Parathyroid adenoma (tissue), 2 donors: ENCODE results near the gene DRICH1.
"Not testable (repeated sequence)": the region's sequence is repeated elsewhere in the genome, so short reads cannot be mapped to it uniquely, and the experiment has no call there.

Experiments used
- H2AFZ ChIP-seq: fragments of 300-600 bp; sonication (generic); one replicate; pipeline ENCODE4 v1.7.0; 2017; ENCODE audit warnings: antibody characterized with exemption, mild to moderate bottlenecking
- H3K27ac ChIP-seq: fragments of 300-600 bp; sonication (generic); one replicate; pipeline ENCODE4 v1.7.0; 2017
- H3K27me3 ChIP-seq: fragments of 300-600 bp; sonication (generic); one replicate; pipeline ENCODE4 v1.7.0; 2017; ENCODE audit warnings: low read length; ENCODE audit not compliant: control insufficient read depth, insufficient read depth
- H3K36me3 ChIP-seq: fragments of 300-600 bp; sonication (generic); one replicate; pipeline ENCODE4 v1.7.0; 2017; ENCODE audit warnings: low read length; ENCODE audit not compliant: control insufficient read depth, insufficient read depth
- H3K4me1 ChIP-seq: fragments of 300-600 bp; sonication (generic); one replicate; pipeline ENCODE4 v1.7.0; 2017; ENCODE audit warnings: control low read depth
- H3K4me2 ChIP-seq: fragments of 300-600 bp; sonication (generic); one replicate; pipeline ENCODE4 v1.7.0; 2017; ENCODE audit warnings: low read length
- H3K4me3 ChIP-seq: fragments of 300-600 bp; sonication (generic); one replicate; pipeline ENCODE4 v1.7.0; 2017; ENCODE audit warnings: low read depth, low read length
- H3K79me2 ChIP-seq: fragments of 300-600 bp; sonication (generic); one replicate; pipeline ENCODE4 v1.7.0; 2017; ENCODE audit warnings: control low read depth
- H3K9ac ChIP-seq: fragments of 300-600 bp; sonication (generic); one replicate; pipeline ENCODE4 v1.7.0; 2017; ENCODE audit warnings: mild to moderate bottlenecking
- H3K9me3 ChIP-seq: fragments of 300-600 bp; sonication (generic); one replicate; pipeline ENCODE4 v1.7.0; 2017; ENCODE audit warnings: low read length; ENCODE audit not compliant: control insufficient read depth
- CTCF ChIP-seq: fragments of 300-600 bp; sonication (generic); IDR thresholded peaks from one replicate; pipeline ENCODE4 v1.7.0; 2017; ENCODE audit warnings: antibody characterized with exemption, mild to moderate bottlenecking
- donor health status: primary hyperparathyroidism.

The DRICH1 gene

GRCh38 chr22:23564276-23564675, 67.8 kb downstream of the DRICH1 start:
- H3K9me3 ChIP-seq, result no peaks in the 10 kb centered on the region
- no peak overlapping the region for H3K4me3 ChIP-seq
- H3K4me1 ChIP-seq, result no peaks in the 10 kb centered on the region
- H3K27me3 ChIP-seq, result no peaks in the 10 kb centered on the region
- no peak for TF ChIP-seq CTCF
- no peak overlapping the region for H3K27ac ChIP-seq
- H3K9ac ChIP-seq, result no peak overlapping the region
- no peaks in the 10 kb centered on the region for H3K79me2 ChIP-seq
- H2AFZ ChIP-seq, result no peak overlapping the region
- H3K4me2 ChIP-seq, result no peak overlapping the region
- H3K36me3 ChIP-seq, result no peaks in the 10 kb centered on the region

- H3K79me2 ChIP-seq, result no peaks in the 10 kb centered on the region
- no peaks in the 10 kb centered on the region for H3K4me1 ChIP-seq
- H3K4me2 ChIP-seq, result no peak overlapping the region
- no peak overlapping the region for H2AFZ ChIP-seq
- H3K9me3 ChIP-seq, result no peaks in the 10 kb centered on the region
- TF ChIP-seq CTCF, result no peak
- H3K36me3 ChIP-seq, result no peaks in the 10 kb centered on the region
- no peaks in the 10 kb centered on the region for H3K27me3 ChIP-seq
- H3K27ac ChIP-seq, result no peak overlapping the region
- H3K9ac ChIP-seq, result no peak overlapping the region
- no peak overlapping the region for H3K4me3 ChIP-seq
Observed at GRCh38 chr22:23563111-23563510, 69.0 kb downstream of the DRICH1 start.

GRCh38 chr22:23562186-23562585, 69.9 kb downstream of the DRICH1 start:
- Histone ChIP-seq H3K9ac (no peak overlapping the region), H3K36me3 (no peaks in the 10 kb centered on the region), H2AFZ (no peak overlapping the region), H3K9me3 (no peaks in the 10 kb centered on the region), H3K79me2 (no peaks in the 10 kb centered on the region), H3K4me3 (no peak overlapping the region), H3K27ac (no peak overlapping the region), H3K27me3 (no peaks in the 10 kb centered on the region), H3K4me1 (no peaks in the 10 kb centered on the region), H3K4me2 (no peak overlapping the region)
- TF ChIP-seq CTCF, result no peak

GRCh38 chr22:23561025-23561510, 71.1 kb downstream of the DRICH1 start:
- H2AFZ ChIP-seq, H3K27me3 ChIP-seq, H3K4me1 ChIP-seq, H3K9ac ChIP-seq, H3K79me2 ChIP-seq, H3K4me3 ChIP-seq, H3K27ac ChIP-seq, H3K4me2 ChIP-seq, H3K9me3 ChIP-seq, H3K36me3 ChIP-seq: not testable (repeated sequence)

GRCh38 chr22:23560215-23560614, 71.9 kb downstream of the DRICH1 start:
- H3K36me3 ChIP-seq, H3K27me3 ChIP-seq, H3K9ac ChIP-seq, H2AFZ ChIP-seq, H3K4me2 ChIP-seq, H3K4me3 ChIP-seq, H3K27ac ChIP-seq, H3K9me3 ChIP-seq, H3K79me2 ChIP-seq, H3K4me1 ChIP-seq: not testable (repeated sequence)
